ENCODE measurements around the gene STAT3.
"Not testable (repeated sequence)": the region's sequence is repeated elsewhere in the genome, so short reads cannot be mapped to it uniquely, and the experiment has no call there.

The STAT3 gene

GRCh38 chr17:42380935-42381334, 7.3 kb downstream of the STAT3 start:
- DNase-seq = no peak

GRCh38 chr17:42378959-42379594, 9.2 kb downstream of the STAT3 start:
- no peak for DNase-seq

GRCh38 chr17:42378359-42378958, 9.8 kb downstream of the STAT3 start:
- no peak for DNase-seq

- no peak for DNase-seq
Measured at GRCh38 chr17:42373896-42374295, 14.3 kb downstream of the STAT3 start.

- DNase-seq = no peak
Measured at GRCh38 chr17:42372142-42372541, 16.1 kb downstream of the STAT3 start.

- not testable (repeated sequence) for DNase-seq
Measured at GRCh38 chr17:42368797-42369561, 19.3 kb downstream of the STAT3 start.

- not testable (repeated sequence) for DNase-seq
Measured at GRCh38 chr17:42368310-42368709, 19.9 kb downstream of the STAT3 start.

GRCh38 chr17:42366176-42367023, 21.8 kb downstream of the STAT3 start:
- DNase-seq = not testable (repeated sequence)

GRCh38 chr17:42365136-42365535, 23.1 kb downstream of the STAT3 start:
- DNase-seq = no peak

GRCh38 chr17:42363767-42364585, 24.3 kb downstream of the STAT3 start:
- DNase-seq = no peak

GRCh38 chr17:42363231-42363630, 25.0 kb downstream of the STAT3 start:
- no peak for DNase-seq

GRCh38 chr17:42362245-42362961, 25.8 kb downstream of the STAT3 start:
- no peak for DNase-seq

- no peak for DNase-seq
Measured at GRCh38 chr17:42361781-42362186, 26.5 kb downstream of the STAT3 start.

GRCh38 chr17:42360388-42360787, 27.9 kb downstream of the STAT3 start:
- DNase-seq = not testable (repeated sequence)

GRCh38 chr17:42359133-42359532, 29.1 kb downstream of the STAT3 start:
- DNase-seq = no peak

GRCh38 chr17:42358434-42358833, 29.8 kb downstream of the STAT3 start:
- no peak for DNase-seq

GRCh38 chr17:42354956-42355843, 33.0 kb downstream of the STAT3 start:
- DNase-seq = no peak

- DNase-seq = no peak
Measured at GRCh38 chr17:42348104-42348503, 40.1 kb downstream of the STAT3 start.

GRCh38 chr17:42347606-42348005, 40.6 kb downstream of the STAT3 start:
- DNase-seq = no peak

GRCh38 chr17:42347198-42347597, 41.0 kb downstream of the STAT3 start:
- DNase-seq = no peak
